Measurements from ENCODE around the gene PARD6A. TPM values are rescaled to one million over a fixed set of nuclear protein-coding genes. Genes with fewer than 3 reads are reported as not detected.

PARD6A gene
- polyA plus RNA-seq, 3 donors, result 2.7 to 6.9 (median 6.1) TPM

DNA sequence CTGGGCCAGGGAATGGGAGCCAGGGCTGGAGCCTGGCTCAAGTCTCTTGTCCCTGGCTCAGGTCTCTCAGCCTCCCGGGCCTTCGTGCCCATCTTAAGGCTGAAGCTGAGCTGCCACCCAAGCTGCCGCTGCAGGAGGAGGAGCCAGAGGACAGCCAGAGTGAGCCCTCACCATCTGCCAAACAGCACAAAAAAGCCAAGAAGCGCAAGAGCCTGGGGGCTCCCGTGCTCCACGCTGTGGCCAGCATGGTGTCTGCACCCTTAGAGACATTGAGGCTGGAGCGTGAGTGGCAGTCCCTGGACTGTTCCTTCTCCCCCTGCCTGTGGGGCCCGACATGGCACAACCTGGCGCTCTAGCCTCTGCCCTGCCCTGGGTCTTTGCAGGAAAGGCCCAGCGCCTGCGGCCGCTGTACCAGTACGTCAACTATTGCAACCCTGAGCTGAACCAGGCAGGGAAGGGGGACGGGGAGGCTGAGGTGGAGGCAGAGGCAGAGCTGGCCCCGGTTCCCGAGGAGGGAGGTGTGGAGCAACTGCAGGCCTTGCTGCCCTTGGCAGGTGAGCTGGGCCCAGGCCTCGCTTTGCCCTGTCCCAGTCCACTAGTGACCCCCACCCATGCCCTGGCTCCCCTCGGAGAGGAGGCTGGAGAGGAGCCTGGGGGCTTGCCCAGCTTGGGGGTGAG lies 7.2 kb downstream of the PARD6A start:
- TF ChIP-seq, protein P1, sequence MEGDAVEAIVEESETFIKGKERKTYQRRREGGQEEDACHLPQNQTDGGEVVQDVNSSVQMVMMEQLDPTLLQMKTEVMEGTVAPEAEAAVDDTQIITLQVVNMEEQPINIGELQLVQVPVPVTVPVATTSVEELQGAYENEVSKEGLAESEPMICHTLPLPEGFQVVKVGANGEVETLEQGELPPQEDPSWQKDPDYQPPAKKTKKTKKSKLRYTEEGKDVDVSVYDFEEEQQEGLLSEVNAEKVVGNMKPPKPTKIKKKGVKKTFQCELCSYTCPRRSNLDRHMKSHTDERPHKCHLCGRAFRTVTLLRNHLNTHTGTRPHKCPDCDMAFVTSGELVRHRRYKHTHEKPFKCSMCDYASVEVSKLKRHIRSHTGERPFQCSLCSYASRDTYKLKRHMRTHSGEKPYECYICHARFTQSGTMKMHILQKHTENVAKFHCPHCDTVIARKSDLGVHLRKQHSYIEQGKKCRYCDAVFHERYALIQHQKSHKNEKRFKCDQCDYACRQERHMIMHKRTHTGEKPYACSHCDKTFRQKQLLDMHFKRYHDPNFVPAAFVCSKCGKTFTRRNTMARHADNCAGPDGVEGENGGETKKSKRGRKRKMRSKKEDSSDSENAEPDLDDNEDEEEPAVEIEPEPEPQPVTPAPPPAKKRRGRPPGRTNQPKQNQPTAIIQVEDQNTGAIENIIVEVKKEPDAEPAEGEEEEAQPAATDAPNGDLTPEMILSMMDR (IDR thresholded peaks at IDR 0.05), result peak; percentile 89
- no peaks in the 10 kb centered on the region for H3K9me3 ChIP-seq (replicated peaks in 1 of 2; ENCODE audit: control insufficient read depth in 1 of 2, insufficient read depth in 1 of 2, low read length in 2 of 2)
- Mint-ChIP-seq H3K27me3 (ENCODE audit: low read depth in 3 of 3) (peaks cover 0 to 2% (median 0%) of the 10 kb centered on the region in 3 donors), H3K4me3 (peak overlapping the region; percentile 88 to 96), H3K27ac (peak overlapping the region in 5 of 7 donors; percentile 91 to 94 (median 91)), H3K36me3 (peaks cover 5 to 7% of the 10 kb centered on the region in 2 donors), H3K4me1 (peaks cover 35% of the 10 kb centered on the region), H3K9me3 (peaks cover 0 to 2% (median 0%) of the 10 kb centered on the region in 7 donors)
- intact Hi-C loops (cut with micrococcal nuclease), result loop anchor here (2.0 to 10.0 kb wide), 9 partner anchors 49 to 417 kb away; partner anchors contain the start of genes RANBP10 (in 2 of the 2), TSNAXIP1 (in 2 of the 2), CENPT (in 1 of the 2) and CTCF (in 1 of the 2)
- H3K4me2 ChIP-seq (replicated peaks; ENCODE audit: extremely low read depth, low read length, poor library complexity, severe bottlenecking), result peak overlapping the region; percentile 98
- H3K27me3 ChIP-seq (ENCODE audit: control insufficient read depth in 2 of 2, insufficient read depth in 2 of 2, low read length in 2 of 2), result no peaks in the 10 kb centered on the region
- peak; percentile 85 to 87 (median 86) for DNase-seq
- no peaks in the 10 kb centered on the region for H4K20me1 ChIP-seq (ENCODE audit: insufficient read depth, low read length)
- H3K27ac ChIP-seq (ENCODE audit: low read depth in 1 of 2, low read length in 2 of 2), result peak overlapping the region; percentile 65 to 83
- H3K79me2 ChIP-seq (ENCODE audit: insufficient read depth, low read length), result no peaks in the 10 kb centered on the region
- H3K9ac ChIP-seq (ENCODE audit: insufficient read depth, low read length, poor library complexity, severe bottlenecking), result no peak overlapping the region
- peaks cover 34 to 43% of the 10 kb centered on the region in 2 donors for H3K4me1 ChIP-seq (ENCODE audit: control insufficient read depth in 1 of 2, insufficient read depth in 2 of 2, low read length in 2 of 2)
- H3K36me3 ChIP-seq (replicated peaks in 1 of 2; ENCODE audit: control insufficient read depth in 1 of 2, insufficient read depth in 2 of 2, low read length in 2 of 2), result no peaks in the 10 kb centered on the region
- WGBS (ENCODE audit: insufficient coverage), result 16% methylated on average over 16 of the region's 18 CpGs
- H3K4me3 ChIP-seq (replicated peaks in 1 of 3; ENCODE audit: low read depth in 2 of 3, low read length in 3 of 3), result peak overlapping the region in 2 of 3 experiments; percentile 62 to 96
- H2AFZ ChIP-seq (ENCODE audit: insufficient read depth, low read depth, low read length, poor library complexity, severe bottlenecking), result peak overlapping the region; percentile 100

DNA sequence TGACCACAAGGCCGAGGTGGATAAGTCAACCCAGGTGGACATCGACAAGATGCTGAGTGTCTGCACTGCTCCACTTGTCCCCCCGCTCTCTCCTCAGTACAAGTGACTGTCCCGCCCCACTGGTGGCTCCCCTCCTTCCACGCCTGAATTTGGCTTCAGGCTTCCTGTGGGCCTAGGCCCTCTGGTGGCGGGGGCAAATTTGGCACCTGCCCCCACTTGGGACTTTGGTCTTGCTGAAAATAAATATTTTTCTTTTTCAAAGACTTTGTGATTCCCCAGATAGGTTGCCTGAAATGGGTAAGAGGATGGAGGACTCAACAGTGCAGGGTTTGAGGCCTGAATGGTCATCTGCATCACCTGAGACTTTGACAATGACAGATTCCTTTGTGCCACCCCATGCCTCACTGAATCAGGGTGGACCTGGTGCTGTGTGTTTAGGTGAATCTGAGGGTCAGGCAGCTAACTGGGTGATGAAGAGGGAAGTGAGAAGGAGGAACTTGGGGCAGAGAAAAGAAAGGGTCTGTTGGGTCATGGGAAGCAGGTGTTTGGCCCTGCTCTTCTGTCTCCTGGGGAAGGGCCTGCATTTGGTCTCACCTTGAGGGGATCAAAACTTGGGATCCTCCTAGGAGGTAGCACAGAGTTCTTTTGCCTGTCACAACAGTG lies 7.9 kb downstream of the PARD6A start:
- peaks cover 0 to 2% (median 0%) of the 10 kb centered on the region in 7 donors for H3K9me3 Mint-ChIP-seq
- intact Hi-C loops (cut with micrococcal nuclease), result loop anchor here (5.0 to 10.0 kb wide), 8 partner anchors 49 to 416 kb away; partner anchors contain the start of genes CENPT (in 1 of the 2), CTCF (in 1 of the 2), GFOD2 (in 1 of the 2) and NFATC3 (in 1 of the 2)
- H3K9ac ChIP-seq (ENCODE audit: insufficient read depth, low read length, poor library complexity, severe bottlenecking), result no peak overlapping the region
- peaks cover 0 to 2% (median 0%) of the 10 kb centered on the region in 3 donors for H3K27me3 Mint-ChIP-seq (ENCODE audit: low read depth in 3 of 3)
- H3K27me3 ChIP-seq (ENCODE audit: control insufficient read depth in 2 of 2, insufficient read depth in 2 of 2, low read length in 2 of 2), result no peaks in the 10 kb centered on the region
- H3K4me1 Mint-ChIP-seq, result peaks cover 42% of the 10 kb centered on the region
- DNase-seq, result peak in 1 of 3 donors; percentile 38
- H3K4me2 ChIP-seq (replicated peaks; ENCODE audit: extremely low read depth, low read length, poor library complexity, severe bottlenecking), result peak overlapping the region; percentile 98
- H3K4me3 ChIP-seq (replicated peaks in 1 of 3; ENCODE audit: low read depth in 2 of 3, low read length in 3 of 3), result no peak overlapping the region
- 68% methylated on average over 3 of the region's 6 CpGs for WGBS (ENCODE audit: insufficient coverage)
- H3K27ac ChIP-seq (ENCODE audit: low read depth in 1 of 2, low read length in 2 of 2), result peak overlapping the region; percentile 58 to 65
- peaks cover 40 to 50% of the 10 kb centered on the region in 2 donors for H3K4me1 ChIP-seq (ENCODE audit: control insufficient read depth in 1 of 2, insufficient read depth in 2 of 2, low read length in 2 of 2)
- no peaks in the 10 kb centered on the region for H3K36me3 ChIP-seq (replicated peaks in 1 of 2; ENCODE audit: control insufficient read depth in 1 of 2, insufficient read depth in 2 of 2, low read length in 2 of 2)
- no peaks in the 10 kb centered on the region for H3K79me2 ChIP-seq (ENCODE audit: insufficient read depth, low read length)
- H3K36me3 Mint-ChIP-seq, result peaks cover 5 to 6% of the 10 kb centered on the region in 2 donors
- H3K9me3 ChIP-seq (replicated peaks in 1 of 2; ENCODE audit: control insufficient read depth in 1 of 2, insufficient read depth in 1 of 2, low read length in 2 of 2), result no peaks in the 10 kb centered on the region
- TF ChIP-seq, protein P1 (IDR thresholded peaks at IDR 0.05), result peak; percentile 29
- H2AFZ ChIP-seq (ENCODE audit: insufficient read depth, low read depth, low read length, poor library complexity, severe bottlenecking), result peak overlapping the region; percentile 100
- H3K27ac Mint-ChIP-seq, result peak overlapping the region; percentile 5 to 85 (median 23)
- H3K4me3 Mint-ChIP-seq, result no peak overlapping the region
- H4K20me1 ChIP-seq (ENCODE audit: insufficient read depth, low read length), result no peaks in the 10 kb centered on the region

All from CD14-positive monocyte (primary cell).